RKO (cell line): ENCODE measurements around the gene PAN2.

Experiments used
- DNase-seq: peaks from one replicate; pipeline ENCODE4 v3.0.0-alpha.2; 2016; ENCODE audit warnings: low spot score

The PAN2 gene

DNA sequence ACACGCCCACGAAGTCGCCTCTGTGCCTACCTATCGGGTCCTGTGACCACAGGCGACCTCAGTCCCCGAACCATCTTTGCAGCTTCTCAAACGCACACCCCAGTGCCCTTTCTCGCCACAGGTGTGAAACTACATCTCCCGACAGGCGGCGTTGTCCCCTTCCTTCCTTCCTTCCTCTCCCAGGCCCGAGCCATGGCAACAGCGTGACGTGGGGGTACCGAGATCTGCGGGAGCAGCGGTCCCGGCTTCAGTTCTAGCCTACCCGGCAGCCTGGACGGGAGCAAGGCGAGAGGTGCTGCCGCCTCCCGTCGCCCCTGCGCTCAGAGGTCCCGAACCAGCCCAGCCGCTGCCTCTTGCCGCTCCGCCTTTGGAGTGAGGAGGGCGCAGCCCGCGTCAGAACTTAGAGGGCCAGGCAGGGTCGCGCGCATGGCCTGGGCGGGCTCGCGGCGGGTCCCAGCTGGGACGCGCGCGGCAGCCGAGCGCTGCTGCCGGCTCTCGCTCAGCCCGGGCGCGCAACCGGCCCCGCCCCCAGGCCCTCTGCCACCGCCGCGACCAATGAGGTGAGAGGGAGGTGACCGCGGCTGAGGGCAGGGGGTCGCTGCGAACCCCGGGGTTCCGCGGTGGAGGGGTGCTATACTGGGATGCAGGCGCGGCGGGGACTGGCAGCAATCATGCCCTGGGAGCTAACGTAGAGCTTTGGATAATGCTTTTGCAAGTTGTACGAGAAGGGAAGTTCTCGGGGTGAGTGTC, 66.9 kb downstream of the PAN2 start, which contains the start of gene COQ10A:
COQ10A (plus strand) TSS at position 250 of the 750 bp plus-strand sequence; CDS start at position 427, 177 bp downstream.
- DNase-seq = peak; percentile 89
